ENCODE measurements around the gene TECR.
"Not testable (repeated sequence)": the region's sequence is repeated elsewhere in the genome, so short reads cannot be mapped to it uniquely, and the experiment has no call there.

Gene TECR

DNA sequence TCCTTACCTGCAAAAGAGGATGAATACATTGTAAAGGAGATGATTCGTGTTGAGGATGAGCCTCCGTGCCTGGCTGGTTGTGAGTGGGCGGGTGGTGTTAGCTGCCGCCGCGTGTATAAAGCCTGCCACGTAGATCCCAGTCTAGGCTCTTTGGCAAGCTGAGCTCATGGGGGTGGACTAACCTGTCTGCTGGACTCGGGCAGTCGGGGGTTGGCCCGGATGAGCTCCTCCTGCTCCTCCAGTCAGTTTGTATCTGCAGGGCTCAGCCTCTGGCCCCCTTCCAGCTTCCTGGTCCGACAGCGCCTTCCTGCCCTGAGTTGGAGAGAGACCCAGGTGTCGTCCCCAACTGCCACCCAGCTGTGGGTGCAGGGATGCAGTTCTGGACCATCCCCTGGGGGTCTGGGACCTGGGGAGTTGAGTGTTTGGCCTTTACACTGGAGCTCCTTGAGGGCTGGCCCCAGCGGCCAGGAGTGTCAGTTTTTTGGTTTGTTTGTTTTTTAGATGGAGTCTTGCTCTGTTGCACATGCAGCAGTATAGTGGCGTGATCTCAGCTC lies 20.9 kb downstream of the TECR start:
- TF ChIP-seq CTCF (IDR thresholded peaks at IDR 0.05; ENCODE audit: low read depth, low read length) (no peak), POLR2A (IDR thresholded peaks at IDR 0.05; ENCODE audit: extremely low read depth, insufficient read length) (no peak)
- TF ChIP-seq, protein P1, sequence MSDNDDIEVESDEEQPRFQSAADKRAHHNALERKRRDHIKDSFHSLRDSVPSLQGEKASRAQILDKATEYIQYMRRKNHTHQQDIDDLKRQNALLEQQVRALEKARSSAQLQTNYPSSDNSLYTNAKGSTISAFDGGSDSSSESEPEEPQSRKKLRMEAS (IDR thresholded peaks at IDR 0.05; ENCODE audit: low read depth, low read length), result no peak
- no peak overlapping the region for H3K4me3 ChIP-seq (ENCODE audit: low read depth, low read length)
- DNase-seq (ENCODE audit: low read depth), result no peak

GRCh38 chr19:14551134-14552005 lies 22.0 kb downstream of the TECR start:
- TF ChIP-seq CTCF (IDR thresholded peaks at IDR 0.05; ENCODE audit: low read depth, low read length), result peak; percentile 56
- TF ChIP-seq, protein P1 (IDR thresholded peaks at IDR 0.05; ENCODE audit: low read depth, low read length), result peak; percentile 81
- H3K4me3 ChIP-seq (ENCODE audit: low read depth, low read length), result not testable (repeated sequence)
- peak; percentile 91 for DNase-seq (ENCODE audit: low read depth)

DNA sequence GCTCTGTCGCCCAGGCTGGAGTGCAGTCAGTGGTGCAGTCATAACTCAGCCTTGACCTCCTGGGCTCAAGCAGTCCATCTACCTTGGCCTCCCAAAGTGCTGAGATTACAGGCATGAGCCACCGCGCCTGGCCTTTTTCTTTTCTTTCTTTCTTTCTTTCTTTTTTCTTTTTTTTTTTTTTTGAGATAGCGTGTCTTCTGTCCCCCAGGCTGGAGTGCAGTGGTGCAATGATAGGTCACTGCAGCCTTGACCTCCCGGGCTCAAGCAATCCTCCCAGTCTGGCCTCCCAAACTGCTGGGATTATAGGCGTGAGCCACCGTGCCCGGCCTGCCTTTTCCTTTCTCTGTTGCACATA lies 22.6 kb downstream of the TECR start:
- not testable (repeated sequence) for H3K4me3 ChIP-seq (ENCODE audit: low read depth, low read length); DNase-seq (ENCODE audit: low read depth)

GRCh38 chr19:14553042-14553938 lies 23.9 kb downstream of the TECR start:
- H3K4me3 ChIP-seq (ENCODE audit: low read depth, low read length), result no peak overlapping the region
- TF ChIP-seq MYC (IDR thresholded peaks at IDR 0.05; ENCODE audit: low read depth, low read length), result no peak
- no peak for TF ChIP-seq CTCF (IDR thresholded peaks at IDR 0.05; ENCODE audit: low read depth, low read length)
- TF ChIP-seq, protein P1 (IDR thresholded peaks at IDR 0.05; ENCODE audit: low read depth, low read length), result no peak
- no peak for TF ChIP-seq POLR2A (IDR thresholded peaks at IDR 0.05; ENCODE audit: extremely low read depth, insufficient read length)
- no peak for DNase-seq (ENCODE audit: low read depth)

DNA sequence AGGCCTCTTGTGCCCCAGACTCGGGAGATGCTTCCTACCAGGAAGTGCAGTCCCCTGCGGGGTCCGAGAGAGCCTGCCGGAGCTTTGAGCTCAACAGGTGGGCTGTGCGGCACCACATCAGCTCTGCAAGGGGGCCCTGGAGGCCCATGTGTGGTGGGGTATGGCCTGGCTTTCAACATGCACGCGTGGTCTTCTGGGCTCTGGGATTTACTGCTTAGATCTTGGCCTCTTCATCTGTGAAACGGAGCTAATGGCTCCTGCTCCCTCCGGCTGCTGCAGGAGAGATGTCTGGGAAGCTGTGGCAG lies 24.5 kb downstream of the TECR start:
- no peak overlapping the region for H3K4me3 ChIP-seq (ENCODE audit: low read depth, low read length)
- DNase-seq (ENCODE audit: low read depth), result no peak
- TF ChIP-seq CTCF (IDR thresholded peaks at IDR 0.05; ENCODE audit: low read depth, low read length), result no peak
- TF ChIP-seq MYC (IDR thresholded peaks at IDR 0.05; ENCODE audit: low read depth, low read length), result no peak
- no peak for TF ChIP-seq POLR2A (IDR thresholded peaks at IDR 0.05; ENCODE audit: extremely low read depth, insufficient read length)
- TF ChIP-seq, protein P1 (IDR thresholded peaks at IDR 0.05; ENCODE audit: low read depth, low read length), result no peak

DNA sequence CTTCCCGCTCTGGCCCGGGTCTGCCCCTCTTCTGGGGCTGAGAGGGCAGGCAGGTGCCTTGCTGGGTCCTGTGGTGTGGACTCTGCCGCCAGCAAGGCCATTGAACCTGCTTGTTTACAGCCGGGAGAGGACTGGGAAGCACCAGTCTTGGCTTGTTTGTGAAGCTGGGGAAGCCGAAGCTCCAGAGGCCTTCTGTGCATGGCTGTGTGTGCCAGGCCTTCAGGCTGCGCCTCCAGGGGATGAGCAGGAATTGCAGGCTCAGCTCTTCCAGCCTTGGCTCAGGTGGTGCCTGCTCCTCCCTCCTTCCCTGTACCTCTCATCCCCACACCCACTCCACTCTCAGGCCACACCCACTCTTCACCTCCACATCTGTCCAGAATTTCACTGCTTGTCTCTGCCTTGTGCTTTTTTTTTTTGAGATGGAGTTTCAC lies 25.0 kb downstream of the TECR start:
- no peak for DNase-seq (ENCODE audit: low read depth)
- no peak for TF ChIP-seq MYC (IDR thresholded peaks at IDR 0.05; ENCODE audit: low read depth, low read length)
- TF ChIP-seq, protein P1 (IDR thresholded peaks at IDR 0.05; ENCODE audit: low read depth, low read length), result no peak
- TF ChIP-seq CTCF (IDR thresholded peaks at IDR 0.05; ENCODE audit: low read depth, low read length), result no peak
- TF ChIP-seq POLR2A (IDR thresholded peaks at IDR 0.05; ENCODE audit: extremely low read depth, insufficient read length), result no peak
- no peak overlapping the region for H3K4me3 ChIP-seq (ENCODE audit: low read depth, low read length)
